Measurements from ENCODE around the gene FLNC.

FLNC gene

GRCh38 chr7:128879461-128879938, 49.3 kb downstream of the FLNC start:
- no peak for DNase-seq
- Histone ChIP-seq H3K4me3 (ENCODE audit: insufficient read depth, low read depth, low read length, poor library complexity, severe bottlenecking) (no peak overlapping the region), H3K4me1 (ENCODE audit: control insufficient read depth, insufficient read depth, low read length, poor library complexity, severe bottlenecking) (no peaks in the 10 kb centered on the region), H3K27ac (ENCODE audit: insufficient read depth, low read length, poor library complexity, severe bottlenecking) (no peak overlapping the region), H3K27me3 (replicated peaks; ENCODE audit: control insufficient read depth, insufficient read depth, low read length, poor library complexity, severe bottlenecking) (no peaks in the 10 kb centered on the region), H3K9me3 (ENCODE audit: control insufficient read depth, low read length) (no peaks in the 10 kb centered on the region), H3K36me3 (ENCODE audit: control insufficient read depth, insufficient read depth, low read length) (no peaks in the 10 kb centered on the region)

- Histone ChIP-seq H3K4me3 (ENCODE audit: insufficient read depth, low read depth, low read length, poor library complexity, severe bottlenecking) (no peak overlapping the region), H3K27ac (ENCODE audit: insufficient read depth, low read length, poor library complexity, severe bottlenecking) (no peak overlapping the region), H3K27me3 (replicated peaks; ENCODE audit: control insufficient read depth, insufficient read depth, low read length, poor library complexity, severe bottlenecking) (no peaks in the 10 kb centered on the region), H3K9me3 (ENCODE audit: control insufficient read depth, low read length) (no peaks in the 10 kb centered on the region), H3K36me3 (ENCODE audit: control insufficient read depth, insufficient read depth, low read length) (no peaks in the 10 kb centered on the region), H3K4me1 (ENCODE audit: control insufficient read depth, insufficient read depth, low read length, poor library complexity, severe bottlenecking) (no peaks in the 10 kb centered on the region)
- no peak for DNase-seq
These were observed 49.9 kb downstream of the FLNC start for GRCh38 chr7:128879939-128880746.

GRCh38 chr7:128880791-128881457, 50.7 kb downstream of the FLNC start:
- H3K4me1 ChIP-seq (ENCODE audit: control insufficient read depth, insufficient read depth, low read length, poor library complexity, severe bottlenecking), result no peaks in the 10 kb centered on the region
- H3K9me3 ChIP-seq (ENCODE audit: control insufficient read depth, low read length), result no peaks in the 10 kb centered on the region
- no peaks in the 10 kb centered on the region for H3K27me3 ChIP-seq (replicated peaks; ENCODE audit: control insufficient read depth, insufficient read depth, low read length, poor library complexity, severe bottlenecking)
- H3K4me3 ChIP-seq (ENCODE audit: insufficient read depth, low read depth, low read length, poor library complexity, severe bottlenecking), result no peak overlapping the region
- DNase-seq, result no peak
- H3K36me3 ChIP-seq (ENCODE audit: control insufficient read depth, insufficient read depth, low read length), result no peaks in the 10 kb centered on the region
- H3K27ac ChIP-seq (ENCODE audit: insufficient read depth, low read length, poor library complexity, severe bottlenecking), result no peak overlapping the region

GRCh38 chr7:128881458-128882125, 51.4 kb downstream of the FLNC start:
- no peak for DNase-seq
- no peaks in the 10 kb centered on the region for H3K27me3 ChIP-seq (replicated peaks; ENCODE audit: control insufficient read depth, insufficient read depth, low read length, poor library complexity, severe bottlenecking)
- no peaks in the 10 kb centered on the region for H3K9me3 ChIP-seq (ENCODE audit: control insufficient read depth, low read length)
- no peaks in the 10 kb centered on the region for H3K4me1 ChIP-seq (ENCODE audit: control insufficient read depth, insufficient read depth, low read length, poor library complexity, severe bottlenecking)
- H3K4me3 ChIP-seq (ENCODE audit: insufficient read depth, low read depth, low read length, poor library complexity, severe bottlenecking), result no peak overlapping the region
- no peak overlapping the region for H3K27ac ChIP-seq (ENCODE audit: insufficient read depth, low read length, poor library complexity, severe bottlenecking)
- H3K36me3 ChIP-seq (ENCODE audit: control insufficient read depth, insufficient read depth, low read length), result no peaks in the 10 kb centered on the region

- no peaks in the 10 kb centered on the region for H3K9me3 ChIP-seq (ENCODE audit: control insufficient read depth, low read length)
- no peaks in the 10 kb centered on the region for H3K27me3 ChIP-seq (replicated peaks; ENCODE audit: control insufficient read depth, insufficient read depth, low read length, poor library complexity, severe bottlenecking)
- H3K4me1 ChIP-seq (ENCODE audit: control insufficient read depth, insufficient read depth, low read length, poor library complexity, severe bottlenecking), result no peaks in the 10 kb centered on the region
- H3K27ac ChIP-seq (ENCODE audit: insufficient read depth, low read length, poor library complexity, severe bottlenecking), result no peak overlapping the region
- no peak for DNase-seq
- no peaks in the 10 kb centered on the region for H3K36me3 ChIP-seq (ENCODE audit: control insufficient read depth, insufficient read depth, low read length)
- no peak overlapping the region for H3K4me3 ChIP-seq (ENCODE audit: insufficient read depth, low read depth, low read length, poor library complexity, severe bottlenecking)
These were observed 51.9 kb downstream of the FLNC start for GRCh38 chr7:128882134-128882533.

GRCh38 chr7:128883622-128884448, 53.6 kb downstream of the FLNC start:
- Histone ChIP-seq H3K9me3 (ENCODE audit: control insufficient read depth, low read length) (no peaks in the 10 kb centered on the region), H3K27ac (ENCODE audit: insufficient read depth, low read length, poor library complexity, severe bottlenecking) (no peak overlapping the region), H3K36me3 (ENCODE audit: control insufficient read depth, insufficient read depth, low read length) (no peaks in the 10 kb centered on the region), H3K4me1 (ENCODE audit: control insufficient read depth, insufficient read depth, low read length, poor library complexity, severe bottlenecking) (no peaks in the 10 kb centered on the region), H3K27me3 (replicated peaks; ENCODE audit: control insufficient read depth, insufficient read depth, low read length, poor library complexity, severe bottlenecking) (no peaks in the 10 kb centered on the region), H3K4me3 (ENCODE audit: insufficient read depth, low read depth, low read length, poor library complexity, severe bottlenecking) (no peak overlapping the region)
- DNase-seq, result peak; percentile 61 to 75 (median 73)

- Histone ChIP-seq H3K4me3 (ENCODE audit: insufficient read depth, low read depth, low read length, poor library complexity, severe bottlenecking) (no peak overlapping the region), H3K27me3 (replicated peaks; ENCODE audit: control insufficient read depth, insufficient read depth, low read length, poor library complexity, severe bottlenecking) (peaks cover 3% of the 10 kb centered on the region), H3K9me3 (ENCODE audit: control insufficient read depth, low read length) (no peaks in the 10 kb centered on the region), H3K27ac (ENCODE audit: insufficient read depth, low read length, poor library complexity, severe bottlenecking) (no peak overlapping the region), H3K36me3 (ENCODE audit: control insufficient read depth, insufficient read depth, low read length) (no peaks in the 10 kb centered on the region), H3K4me1 (ENCODE audit: control insufficient read depth, insufficient read depth, low read length, poor library complexity, severe bottlenecking) (no peaks in the 10 kb centered on the region)
- DNase-seq, result no peak
These were observed 54.6 kb downstream of the FLNC start for GRCh38 chr7:128884561-128885369.

GRCh38 chr7:128885370-128886187, 55.4 kb downstream of the FLNC start:
- DNase-seq, result no peak
- Histone ChIP-seq H3K27me3 (replicated peaks; ENCODE audit: control insufficient read depth, insufficient read depth, low read length, poor library complexity, severe bottlenecking) (peaks cover 11% of the 10 kb centered on the region), H3K36me3 (ENCODE audit: control insufficient read depth, insufficient read depth, low read length) (no peaks in the 10 kb centered on the region), H3K4me3 (ENCODE audit: insufficient read depth, low read depth, low read length, poor library complexity, severe bottlenecking) (no peak overlapping the region), H3K27ac (ENCODE audit: insufficient read depth, low read length, poor library complexity, severe bottlenecking) (no peak overlapping the region), H3K4me1 (ENCODE audit: control insufficient read depth, insufficient read depth, low read length, poor library complexity, severe bottlenecking) (no peaks in the 10 kb centered on the region), H3K9me3 (ENCODE audit: control insufficient read depth, low read length) (no peaks in the 10 kb centered on the region)

Data from effector memory CD4-positive, alpha-beta T cell (primary cell).